NB4 (cell line): ENCODE data around the gene PLAGL2.
"Not testable (repeated sequence)": the region's sequence is repeated elsewhere in the genome, so short reads cannot be mapped to it uniquely, and the experiment has no call there.

Experiments
- DNase-seq: peaks from one replicate; pipeline ENCODE4 v3.0.0; 2010; ENCODE audit warnings: low read depth
- H3K4me3 ChIP-seq: one replicate; pipeline ENCODE4 v1.5.1; 2011; ENCODE audit warnings: mild to moderate bottlenecking, low read depth, low read length, moderate library complexity
- MYC ChIP-seq: IDR thresholded peaks from 2 replicates; pipeline ENCODE4 v1.6.1; 2011; ENCODE audit warnings: low read depth, low read length
- POLR2A ChIP-seq: IDR thresholded peaks from 2 replicates; pipeline ENCODE4 v1.6.1; 2011; ENCODE audit warnings: mild to moderate bottlenecking; ENCODE audit not compliant: insufficient read length; ENCODE audit errors: extremely low read depth
- TF ChIP-seq, protein P1 (sequence below): IDR thresholded peaks from one replicate; pipeline ENCODE4 v1.5.1; 2012; ENCODE audit warnings: low read depth, low read length
- TF ChIP-seq, protein P2 (sequence below): IDR thresholded peaks from 2 replicates; pipeline ENCODE4 v1.6.1; 2011; ENCODE audit warnings: low read depth, low read length

PLAGL2 gene

DNA sequence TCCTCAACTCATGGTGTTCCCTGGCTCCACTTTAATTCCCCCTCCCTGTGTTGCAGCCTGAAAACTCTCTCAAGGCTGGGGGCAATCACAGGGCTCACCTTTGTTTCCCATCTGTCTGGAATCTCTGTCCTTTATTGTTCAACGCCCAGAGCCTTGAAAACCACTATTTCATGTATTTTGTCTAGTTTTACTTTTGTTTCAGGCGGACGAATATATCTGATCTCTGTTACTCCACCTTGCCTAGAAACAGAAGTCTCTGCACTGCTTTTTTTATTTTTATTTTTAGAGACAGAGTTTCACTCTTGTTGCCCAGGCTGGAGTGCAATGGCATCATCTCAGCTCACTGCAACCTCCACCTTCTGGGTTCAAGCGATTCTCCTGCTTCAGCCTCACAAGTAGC, 27.6 kb downstream of the PLAGL2 start:
- no peak for TF ChIP-seq POLR2A
- no peak for TF ChIP-seq MYC
- TF ChIP-seq, protein P1, sequence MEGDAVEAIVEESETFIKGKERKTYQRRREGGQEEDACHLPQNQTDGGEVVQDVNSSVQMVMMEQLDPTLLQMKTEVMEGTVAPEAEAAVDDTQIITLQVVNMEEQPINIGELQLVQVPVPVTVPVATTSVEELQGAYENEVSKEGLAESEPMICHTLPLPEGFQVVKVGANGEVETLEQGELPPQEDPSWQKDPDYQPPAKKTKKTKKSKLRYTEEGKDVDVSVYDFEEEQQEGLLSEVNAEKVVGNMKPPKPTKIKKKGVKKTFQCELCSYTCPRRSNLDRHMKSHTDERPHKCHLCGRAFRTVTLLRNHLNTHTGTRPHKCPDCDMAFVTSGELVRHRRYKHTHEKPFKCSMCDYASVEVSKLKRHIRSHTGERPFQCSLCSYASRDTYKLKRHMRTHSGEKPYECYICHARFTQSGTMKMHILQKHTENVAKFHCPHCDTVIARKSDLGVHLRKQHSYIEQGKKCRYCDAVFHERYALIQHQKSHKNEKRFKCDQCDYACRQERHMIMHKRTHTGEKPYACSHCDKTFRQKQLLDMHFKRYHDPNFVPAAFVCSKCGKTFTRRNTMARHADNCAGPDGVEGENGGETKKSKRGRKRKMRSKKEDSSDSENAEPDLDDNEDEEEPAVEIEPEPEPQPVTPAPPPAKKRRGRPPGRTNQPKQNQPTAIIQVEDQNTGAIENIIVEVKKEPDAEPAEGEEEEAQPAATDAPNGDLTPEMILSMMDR = no peak
- TF ChIP-seq, protein P2, sequence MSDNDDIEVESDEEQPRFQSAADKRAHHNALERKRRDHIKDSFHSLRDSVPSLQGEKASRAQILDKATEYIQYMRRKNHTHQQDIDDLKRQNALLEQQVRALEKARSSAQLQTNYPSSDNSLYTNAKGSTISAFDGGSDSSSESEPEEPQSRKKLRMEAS = no peak
- H3K4me3 ChIP-seq = no peak overlapping the region
- DNase-seq = no peak

- TF ChIP-seq, protein P2 = no peak
- no peak for TF ChIP-seq MYC
- no peak for TF ChIP-seq POLR2A
- TF ChIP-seq, protein P1 = no peak
- H3K4me3 ChIP-seq = no peak overlapping the region
- DNase-seq = no peak
These were observed 28.0 kb downstream of the PLAGL2 start for GRCh38 chr20:32179515-32179914.

DNA sequence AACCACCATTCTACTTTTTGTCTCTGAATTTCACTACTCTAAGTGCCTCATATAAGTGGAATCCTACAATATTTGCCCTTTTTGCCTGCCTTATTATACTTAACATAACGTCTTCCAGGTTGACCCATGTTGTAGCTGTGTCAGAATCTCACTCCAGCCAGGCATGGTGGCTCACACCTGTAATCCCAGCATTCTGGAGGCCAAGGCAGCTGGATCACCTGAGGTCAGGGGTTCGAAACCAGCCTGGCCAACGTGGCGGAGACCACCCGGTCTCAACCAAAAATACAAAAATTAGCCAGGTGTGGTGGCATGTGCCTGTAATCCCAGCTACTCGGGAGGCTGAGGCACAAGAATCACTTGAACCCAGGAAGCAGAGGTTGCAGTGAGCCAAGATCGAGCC, 29.8 kb downstream of the PLAGL2 start:
- not testable (repeated sequence) for DNase-seq

DNA sequence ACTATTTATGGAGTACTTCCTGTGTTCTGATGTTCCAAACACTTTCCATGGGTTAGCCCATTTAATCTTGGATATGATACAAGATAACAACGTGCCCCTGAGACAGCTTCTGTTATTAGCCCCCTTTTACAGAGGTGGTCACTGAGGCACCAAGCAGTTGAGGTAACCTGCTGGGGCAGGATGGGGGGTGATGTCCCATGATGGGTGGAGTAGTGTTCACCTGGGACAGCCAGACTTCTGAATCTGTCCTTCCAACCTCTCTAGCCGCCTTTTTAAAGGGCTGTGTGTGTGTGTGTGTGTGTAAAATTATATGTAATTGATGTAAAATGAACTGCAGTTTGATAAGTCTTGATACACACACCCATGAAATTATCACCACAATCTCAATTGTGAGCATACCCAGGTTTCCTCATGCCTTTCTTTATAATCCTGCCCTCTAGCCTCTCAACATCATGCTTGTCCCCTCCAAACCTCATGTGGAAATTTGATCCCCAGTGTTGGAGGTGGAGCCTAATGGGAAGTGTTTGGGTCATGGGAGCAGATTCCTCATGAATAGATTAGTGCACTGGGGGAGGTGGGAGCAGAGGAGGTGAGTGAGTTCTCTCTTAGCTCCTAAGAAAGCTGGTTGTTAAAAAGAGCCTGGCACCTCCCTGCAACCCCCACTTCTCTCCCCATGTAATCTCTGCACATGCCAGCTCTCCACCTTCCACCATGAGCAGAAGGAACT, 39.2 kb downstream of the PLAGL2 start:
- no peak for DNase-seq
- no peak overlapping the region for H3K4me3 ChIP-seq
- TF ChIP-seq MYC (no peak), POLR2A (no peak)
- TF ChIP-seq, protein P1 = no peak
- TF ChIP-seq, protein P2 = no peak

More for the DNA sequence above, 29.8 kb downstream of the PLAGL2 start:
- H3K4me3 ChIP-seq = not testable (repeated sequence)

DNA sequence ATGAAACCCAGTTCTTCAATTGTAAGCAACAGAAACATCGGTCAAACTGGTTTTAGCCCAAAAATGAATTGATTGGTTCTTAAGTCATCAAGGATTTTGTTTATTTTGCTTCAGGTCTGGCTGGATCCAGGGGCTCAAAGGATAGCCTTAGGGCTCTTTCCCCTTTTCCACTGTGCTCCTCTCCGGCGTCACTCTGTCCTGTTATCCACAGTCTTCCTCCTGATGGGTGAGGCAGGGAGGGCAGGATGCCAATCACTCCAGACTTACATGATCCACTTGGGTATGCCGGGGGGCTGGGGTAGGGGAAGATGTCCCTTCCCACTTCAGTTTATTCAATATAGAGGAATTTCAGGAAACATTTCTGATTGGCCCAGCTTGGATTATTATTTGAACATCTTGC, 40.0 kb downstream of the PLAGL2 start:
- DNase-seq = no peak
- H3K4me3 ChIP-seq = no peak overlapping the region
- TF ChIP-seq, protein P1 = no peak
- TF ChIP-seq, protein P2 = no peak
- TF ChIP-seq MYC = no peak
- TF ChIP-seq POLR2A = no peak

GRCh38 chr20:32165836-32166545, 41.6 kb downstream of the PLAGL2 start:
- DNase-seq = no peak
- no peak overlapping the region for H3K4me3 ChIP-seq
- no peak for TF ChIP-seq POLR2A
- no peak for TF ChIP-seq MYC
- TF ChIP-seq, protein P1 = no peak
- TF ChIP-seq, protein P2 = no peak
